ENCODE results near the gene HAO1. TPM values are rescaled to one million over a fixed set of nuclear protein-coding genes. Genes with fewer than 3 reads are reported as not detected.

Gene HAO1
- total RNA-seq, 2 donors from 2014 or later, result not detected

- peak; percentile 10 for DNase-seq (ENCODE audit: low spot score)
- no peak overlapping the region for H3K27ac ChIP-seq
- H3K4me1 ChIP-seq (replicated peaks), result no peaks in the 10 kb centered on the region
- no peaks in the 10 kb centered on the region for H3K27me3 ChIP-seq (replicated peaks; ENCODE audit: insufficient read depth)
- intact Hi-C loops (cut with DNase I), result no loop called here
- no peaks in the 10 kb centered on the region for H3K9me3 ChIP-seq
- no peak overlapping the region for H3K4me3 ChIP-seq
- 64% methylated on average over 10 of the region's 10 CpGs for WGBS
- no peaks in the 10 kb centered on the region for H3K36me3 ChIP-seq
- TF ChIP-seq CTCF (IDR thresholded peaks at IDR 0.05), result peak in 2 of 4 experiments; percentile 41 to 46
- no peak for TF ChIP-seq POLR2AphosphoS5 (IDR thresholded peaks at IDR 0.05)
These were observed 40.2 kb upstream of the HAO1 start for GRCh38 chr20:7980332-7981046.

GRCh38 chr20:7977709-7978108 lies 37.5 kb upstream of the HAO1 start:
- H3K36me3 ChIP-seq, result no peaks in the 10 kb centered on the region
- H3K4me3 ChIP-seq, result no peak overlapping the region
- no peak overlapping the region for H3K27ac ChIP-seq
- TF ChIP-seq POLR2A (IDR thresholded peaks at IDR 0.05), result no peak
- TF ChIP-seq CTCF (IDR thresholded peaks at IDR 0.05), result no peak
- WGBS, result 46% methylated on average over 5 of the region's 5 CpGs
- intact Hi-C loops (cut with DNase I), result no loop called here
- H3K27me3 ChIP-seq (replicated peaks; ENCODE audit: insufficient read depth), result no peaks in the 10 kb centered on the region
- H3K9me3 ChIP-seq, result no peaks in the 10 kb centered on the region
- H3K4me1 ChIP-seq (replicated peaks), result no peaks in the 10 kb centered on the region
- peak; percentile 10 for DNase-seq (ENCODE audit: low spot score)

GRCh38 chr20:7975851-7976414 lies 35.7 kb upstream of the HAO1 start:
- H3K4me1 ChIP-seq (replicated peaks), result no peaks in the 10 kb centered on the region
- H3K27me3 ChIP-seq (replicated peaks; ENCODE audit: insufficient read depth), result no peaks in the 10 kb centered on the region
- no peaks in the 10 kb centered on the region for H3K36me3 ChIP-seq
- WGBS, result 79% methylated on average over 9 of the region's 9 CpGs
- H3K4me3 ChIP-seq, result no peak overlapping the region
- no peaks in the 10 kb centered on the region for H3K9me3 ChIP-seq
- no peak for TF ChIP-seq POLR2AphosphoS5 (IDR thresholded peaks at IDR 0.05)
- no peak for DNase-seq (ENCODE audit: low spot score)
- intact Hi-C loops (cut with DNase I), result no loop called here
- H3K27ac ChIP-seq, result no peak overlapping the region

GRCh38 chr20:7974785-7975435 lies 34.7 kb upstream of the HAO1 start:
- Histone ChIP-seq H3K27ac (no peak overlapping the region), H3K4me3 (no peak overlapping the region), H3K4me1 (replicated peaks) (no peaks in the 10 kb centered on the region), H3K27me3 (replicated peaks; ENCODE audit: insufficient read depth) (no peaks in the 10 kb centered on the region), H3K36me3 (no peaks in the 10 kb centered on the region), H3K9me3 (no peaks in the 10 kb centered on the region)
- intact Hi-C loops (cut with DNase I), result no loop called here
- WGBS, result 94% methylated on average over 4 of the region's 4 CpGs
- TF ChIP-seq CTCF (IDR thresholded peaks at IDR 0.05), result no peak
- no peak for TF ChIP-seq POLR2AphosphoS5 (IDR thresholded peaks at IDR 0.05)
- TF ChIP-seq POLR2A (IDR thresholded peaks at IDR 0.05), result no peak
- no peak for DNase-seq (ENCODE audit: low spot score)

GRCh38 chr20:7971536-7972280 lies 31.4 kb upstream of the HAO1 start:
- Histone ChIP-seq H3K4me1 (replicated peaks) (no peaks in the 10 kb centered on the region), H3K27ac (no peak overlapping the region), H3K36me3 (no peaks in the 10 kb centered on the region), H3K4me3 (no peak overlapping the region), H3K9me3 (no peaks in the 10 kb centered on the region), H3K27me3 (replicated peaks; ENCODE audit: insufficient read depth) (no peaks in the 10 kb centered on the region)
- intact Hi-C loops (cut with DNase I), result no loop called here
- 91% methylated on average over 2 of the region's 2 CpGs for WGBS
- no peak for DNase-seq (ENCODE audit: low spot score)
- TF ChIP-seq POLR2AphosphoS5 (IDR thresholded peaks at IDR 0.05) (no peak), POLR2A (IDR thresholded peaks at IDR 0.05) (no peak), CTCF (IDR thresholded peaks at IDR 0.05) (no peak)
